ENCODE measurements around the gene DDC. TPM values are rescaled to one million over a fixed set of nuclear protein-coding genes. Genes with fewer than 3 reads are reported as not detected.

Gene DDC
- total and polyA plus RNA-seq, 7 donors: 0.10 to 1.7 (median 0.59) TPM

- 14 to 19% (median 16%) methylated on average over 32 of the region's 32 CpGs for WGBS, 3 donors
- DNase-seq (peak in 1 of 2 donors; percentile 59), ATAC-seq (peak; percentile 18 to 60 (median 32))
- Histone ChIP-seq H3K27me3 (ENCODE audit: insufficient read depth in 3 of 3, low read length in 2 of 3) (no peaks in the 10 kb centered on the region), H3K4me1 (peaks cover 6% of the 10 kb centered on the region), H3K36me3 (ENCODE audit: insufficient read depth in 1 of 2, low read depth in 1 of 2) (peaks cover 0 to 25% of the 10 kb centered on the region in 2 donors), H3K9me3 (no peaks in the 10 kb centered on the region), H3K4me3 (peak overlapping the region; percentile 69), H3K27ac (peak overlapping the region; percentile 70)
- intact Hi-C loops (cut with DNase I): no loop called here
- TF ChIP-seq CTCF (IDR thresholded peaks at IDR 0.05): no peak
Observed at GRCh38 chr7:50450590-50451032, 114.6 kb downstream of the DDC start.

- Histone ChIP-seq H3K4me3 (peak within 1 kb of the TSS; percentile 69), H3K9me3 (no peaks in the 10 kb centered on the region), H3K27ac (peak within 1 kb of the TSS; percentile 70), H3K27me3 (ENCODE audit: insufficient read depth in 3 of 3, low read length in 2 of 3) (no peaks in the 10 kb centered on the region), H3K4me1 (peaks cover 6% of the 10 kb centered on the region), H3K36me3 (ENCODE audit: insufficient read depth in 1 of 2, low read depth in 1 of 2) (peaks cover 3 to 31% of the 10 kb centered on the region in 2 donors)
- ATAC-seq (peak; percentile 96 to 100 (median 98)), DNase-seq (peak; percentile 80 to 89)
- no peak for TF ChIP-seq CTCF (IDR thresholded peaks at IDR 0.05)
- intact Hi-C loops (cut with DNase I): no loop called here
- 0 to 1% (median 0%) methylated on average over 61 to 63 of the region's 63 CpGs for WGBS, 3 donors
Observed at GRCh38 chr7:50449881-50450589, 115.2 kb downstream of the DDC start, which contains the start of gene FIGNL1. FIGNL1 (minus strand) TSS chr7:50450350; CDS start chr7:50447287, 3,063 bp downstream.

- no peak for ATAC-seq
- Histone ChIP-seq H3K4me3 (peak overlapping the region; percentile 69), H3K4me1 (peaks cover 6% of the 10 kb centered on the region), H3K27ac (peak overlapping the region; percentile 70), H3K27me3 (ENCODE audit: insufficient read depth in 3 of 3, low read length in 2 of 3) (no peaks in the 10 kb centered on the region), H3K36me3 (ENCODE audit: insufficient read depth in 1 of 2, low read depth in 1 of 2) (peaks cover 3 to 33% of the 10 kb centered on the region in 2 donors), H3K9me3 (no peaks in the 10 kb centered on the region)
- 10 to 13% (median 13%) methylated on average over 5 of the region's 5 CpGs for WGBS, 3 donors
- intact Hi-C loops (cut with DNase I): no loop called here
- TF ChIP-seq CTCF (IDR thresholded peaks at IDR 0.05): no peak
- no peak for DNase-seq
Observed at GRCh38 chr7:50449501-50449880, 115.7 kb downstream of the DDC start.

GRCh38 chr7:50448823-50449222 lies 116.4 kb downstream of the DDC start:
- H3K9me3 ChIP-seq: no peaks in the 10 kb centered on the region
- ATAC-seq (no peak), DNase-seq (no peak)
- intact Hi-C loops (cut with DNase I): no loop called here
- no peak for TF ChIP-seq CTCF (IDR thresholded peaks at IDR 0.05)
- peaks cover 6% of the 10 kb centered on the region for H3K4me1 ChIP-seq
- H3K27ac ChIP-seq: no peak overlapping the region
- H3K4me3 ChIP-seq: peak overlapping the region; percentile 69
- H3K27me3 ChIP-seq (ENCODE audit: insufficient read depth in 3 of 3, low read length in 2 of 3): no peaks in the 10 kb centered on the region
- H3K36me3 ChIP-seq (ENCODE audit: insufficient read depth in 1 of 2, low read depth in 1 of 2): peaks cover 3 to 38% of the 10 kb centered on the region in 2 donors
